GM19372 (cell line): ENCODE measurements around the gene C19orf25.
"Not testable (repeated sequence)": the region's sequence is repeated elsewhere in the genome, so short reads cannot be mapped to it uniquely, and the experiment has no call there.

Experiments used
- ATAC-seq: cut with Tn5 transposase; IDR thresholded peaks from one replicate; pipeline ENCODE4 v1.9.1; 2021; ENCODE audit warnings: mild to moderate bottlenecking, low read depth, moderate library complexity; ENCODE audit not compliant: unreplicated experiment

Gene C19orf25

DNA sequence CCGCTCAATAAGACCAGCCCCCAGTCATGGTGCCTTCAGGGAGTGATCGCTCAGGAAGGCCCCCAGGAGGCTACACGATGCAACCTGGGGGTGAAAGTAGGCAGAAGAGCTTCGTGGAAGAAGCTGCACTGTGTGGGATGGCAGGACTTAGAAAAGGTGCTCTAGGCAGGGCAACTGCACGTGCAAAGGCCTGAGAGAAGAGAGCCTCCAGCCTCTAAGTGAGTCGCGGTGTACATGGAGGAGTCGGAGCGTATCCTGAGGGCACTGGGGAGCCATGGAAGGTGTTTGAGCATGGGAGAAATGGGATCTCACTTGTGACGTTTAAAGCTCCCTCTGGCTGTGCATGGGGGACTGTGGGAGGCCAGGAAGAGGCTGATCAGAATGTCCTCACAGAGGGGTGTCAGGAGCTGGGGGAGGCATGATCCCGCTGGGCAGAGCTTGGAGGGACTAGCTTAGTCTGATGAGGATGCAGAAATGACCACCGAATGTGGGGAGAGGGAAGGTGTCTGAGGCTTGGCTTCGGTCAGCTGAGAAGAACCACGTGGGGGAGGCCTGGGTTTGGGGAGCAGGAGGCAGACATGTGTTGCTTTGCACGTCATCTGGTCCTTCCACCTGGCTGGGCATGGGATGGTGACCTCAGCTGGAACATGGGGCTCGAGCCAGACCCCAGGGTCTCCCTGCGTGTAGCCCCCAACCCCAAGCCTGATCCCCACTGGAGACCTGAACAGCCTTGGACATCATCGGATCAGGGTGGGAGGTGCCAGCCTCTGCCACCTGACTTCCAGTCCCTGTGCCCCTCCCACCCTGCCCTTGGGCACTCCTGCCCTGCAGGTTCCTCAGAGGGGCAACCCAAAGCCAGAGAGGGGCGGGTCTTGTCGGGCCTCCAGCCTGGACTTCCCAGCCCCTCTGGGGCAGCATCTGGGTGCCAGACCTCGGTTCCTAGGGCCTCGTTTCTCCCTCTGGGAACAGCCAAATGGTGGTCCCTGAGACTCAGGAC, 28.0 kb downstream of the C19orf25 start:
- no peak for ATAC-seq

DNA sequence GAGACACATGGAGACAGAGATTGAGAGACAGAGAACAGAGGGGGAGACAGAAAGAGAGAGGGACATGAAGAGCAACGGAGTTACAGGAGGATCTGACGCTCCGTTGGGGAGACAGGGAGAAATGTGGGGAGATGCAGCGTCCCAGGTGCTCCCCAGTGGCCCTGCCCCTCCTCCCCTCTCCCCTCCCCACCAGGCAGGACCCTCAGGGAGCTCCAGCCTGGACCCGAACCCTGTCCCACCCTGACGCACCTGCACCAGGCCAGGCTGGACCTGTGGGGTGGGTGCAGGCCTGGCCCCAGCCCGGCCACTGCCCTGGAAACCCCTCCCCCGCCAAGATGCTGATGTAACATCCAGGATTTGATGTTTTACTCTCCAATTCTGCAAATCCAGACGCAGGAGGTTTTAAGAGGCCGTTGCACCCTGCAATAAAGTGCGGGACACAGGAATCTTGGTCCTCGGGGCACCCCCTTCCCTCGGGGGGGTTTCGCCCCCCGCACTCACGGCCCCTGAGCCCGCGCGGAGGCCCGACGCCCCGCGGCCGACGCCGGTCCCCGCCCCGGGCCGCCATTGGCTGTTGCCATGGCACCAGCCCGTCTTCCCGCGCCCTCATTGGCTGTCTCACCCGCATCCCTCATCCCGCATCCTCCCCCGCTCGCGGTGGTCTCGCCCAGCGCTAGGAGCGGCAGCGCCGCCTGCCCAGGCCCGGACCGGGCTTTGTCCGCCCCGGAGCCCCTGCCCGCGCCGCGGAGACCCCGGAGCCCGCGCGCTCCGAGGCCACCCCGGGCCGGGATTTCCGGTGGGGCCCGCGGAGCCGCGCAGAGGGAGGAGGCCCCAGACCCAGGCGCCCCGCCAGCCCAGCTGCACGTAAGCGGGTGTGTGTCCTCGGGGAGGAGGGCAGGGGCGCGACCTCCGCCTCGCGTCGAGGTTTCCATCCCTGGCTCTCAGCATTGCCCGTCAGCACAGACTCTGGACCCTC, 29.3 kb downstream of the C19orf25 start, which contains the start of gene APC2:
Gene APC2 (plus strand): TSS at position 655 of the 976 bp plus-strand sequence. CDS start 2,881 bp downstream, outside the sequence.
- no peak for ATAC-seq

DNA sequence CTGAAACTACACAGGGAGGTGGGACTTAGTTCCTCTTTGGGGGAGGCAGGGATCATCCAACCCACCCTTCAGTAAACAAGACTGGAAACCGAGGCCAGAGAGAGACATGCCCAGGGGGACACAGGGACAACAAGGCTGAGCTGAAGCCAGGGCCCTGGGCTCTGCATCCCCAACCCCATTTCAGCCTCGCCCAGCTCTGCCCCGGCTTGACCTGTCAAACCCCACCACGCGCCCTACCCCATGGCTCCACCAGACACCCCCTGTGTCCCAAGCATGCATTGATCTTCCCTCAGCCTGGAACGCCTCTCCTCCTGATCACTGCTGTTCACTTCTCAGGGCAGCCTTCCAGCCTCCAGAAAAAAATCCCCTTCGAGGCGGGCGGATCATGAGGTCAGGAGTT, 31.1 kb downstream of the C19orf25 start:
- no peak for ATAC-seq

DNA sequence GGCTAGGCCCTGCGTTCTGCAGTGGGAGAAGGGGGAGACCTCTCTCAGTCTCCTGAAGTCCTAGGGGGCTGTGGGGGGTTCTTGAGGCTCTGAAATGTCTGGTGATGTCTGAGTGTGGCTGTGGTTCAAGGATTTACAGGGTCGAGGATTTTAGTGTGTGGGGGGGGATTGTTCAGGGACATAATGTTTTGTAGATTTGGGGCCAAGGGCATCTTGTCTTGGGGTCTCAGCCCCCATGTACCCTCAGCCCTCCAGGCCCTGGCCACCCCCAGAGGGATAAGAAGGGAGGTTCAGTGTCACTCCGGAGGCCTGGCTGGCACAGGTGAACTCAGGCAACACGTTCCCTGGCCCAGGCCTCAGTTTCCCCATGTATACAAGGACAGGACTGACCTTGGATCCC, 31.5 kb downstream of the C19orf25 start:
- ATAC-seq = no peak

DNA sequence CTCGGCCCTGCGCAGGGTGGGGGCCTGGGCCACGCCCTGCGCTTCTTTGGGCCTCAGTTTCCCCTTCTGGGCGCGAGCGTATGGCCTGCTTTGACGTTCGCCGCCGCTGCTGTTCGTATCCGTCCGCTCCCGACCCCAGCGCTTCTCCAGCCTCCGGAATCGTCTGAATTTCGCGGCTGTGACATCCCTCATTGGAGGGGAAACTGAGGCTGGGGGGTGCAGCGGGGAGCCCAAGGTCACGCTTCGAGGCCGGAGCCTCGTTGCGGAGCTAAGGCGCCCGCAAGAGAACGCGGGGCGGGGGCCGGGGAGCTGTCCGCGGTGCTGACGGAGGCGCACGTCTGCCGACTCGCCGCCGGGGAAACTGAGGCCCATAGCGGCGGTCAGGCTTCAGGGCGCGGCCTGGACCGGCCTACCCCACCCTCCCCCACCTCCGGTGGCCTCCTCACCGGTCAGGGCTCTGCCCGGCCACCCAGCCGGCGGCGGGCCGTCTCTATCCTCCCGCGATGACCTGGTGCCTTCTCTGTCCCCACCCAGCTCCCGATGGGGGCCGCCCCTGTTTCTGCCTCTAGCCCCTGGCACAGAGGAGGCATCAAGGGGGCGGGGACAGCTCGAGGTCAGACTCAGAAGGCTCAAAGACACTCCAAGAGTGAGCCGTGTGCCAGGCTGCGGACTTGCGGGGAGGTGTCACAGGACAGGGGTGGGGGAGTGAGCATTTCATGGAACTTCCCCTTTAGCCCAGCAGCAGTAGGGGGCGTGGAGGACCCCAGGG, 32.1 kb downstream of the C19orf25 start:
- ATAC-seq = no peak

DNA sequence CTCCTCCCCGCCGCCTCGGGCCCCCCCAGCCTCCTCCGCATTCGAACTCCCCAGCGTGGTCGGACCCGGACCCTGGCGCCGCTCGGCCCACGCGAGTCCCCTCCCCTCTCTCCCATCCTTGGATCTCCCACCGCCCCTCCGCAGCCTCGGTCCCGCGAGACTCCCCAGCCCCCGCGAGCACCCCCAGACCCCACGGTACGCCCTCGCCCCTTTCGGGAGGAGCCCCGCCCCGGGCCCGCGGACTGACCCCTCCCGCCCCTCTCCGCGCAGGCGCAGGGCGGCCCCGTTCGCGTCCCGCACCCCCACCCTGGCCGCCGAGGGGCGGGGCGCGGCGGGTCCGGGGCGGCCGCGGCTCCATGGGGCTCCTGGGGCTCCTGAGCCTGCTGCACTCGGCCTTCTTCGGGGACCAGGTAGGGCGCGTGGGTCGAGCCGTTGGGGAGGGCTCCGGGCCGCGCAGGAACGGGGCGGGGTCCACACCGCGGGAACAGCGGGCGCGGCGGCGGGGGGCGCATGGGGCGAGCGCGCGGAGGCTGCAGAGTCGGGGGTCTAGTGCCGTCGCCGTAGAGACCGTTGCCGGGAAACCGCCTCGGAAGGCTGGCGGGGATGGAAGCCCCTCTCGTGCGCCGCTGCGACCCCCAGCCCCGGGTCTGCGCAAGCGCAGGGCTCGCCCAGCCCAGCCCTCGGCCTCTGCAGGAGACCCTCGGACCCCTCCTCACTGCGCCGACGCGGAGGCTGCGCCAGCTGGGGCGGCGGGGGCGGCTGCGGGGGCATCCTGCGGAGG, 32.9 kb downstream of the C19orf25 start:
- no peak for ATAC-seq

DNA sequence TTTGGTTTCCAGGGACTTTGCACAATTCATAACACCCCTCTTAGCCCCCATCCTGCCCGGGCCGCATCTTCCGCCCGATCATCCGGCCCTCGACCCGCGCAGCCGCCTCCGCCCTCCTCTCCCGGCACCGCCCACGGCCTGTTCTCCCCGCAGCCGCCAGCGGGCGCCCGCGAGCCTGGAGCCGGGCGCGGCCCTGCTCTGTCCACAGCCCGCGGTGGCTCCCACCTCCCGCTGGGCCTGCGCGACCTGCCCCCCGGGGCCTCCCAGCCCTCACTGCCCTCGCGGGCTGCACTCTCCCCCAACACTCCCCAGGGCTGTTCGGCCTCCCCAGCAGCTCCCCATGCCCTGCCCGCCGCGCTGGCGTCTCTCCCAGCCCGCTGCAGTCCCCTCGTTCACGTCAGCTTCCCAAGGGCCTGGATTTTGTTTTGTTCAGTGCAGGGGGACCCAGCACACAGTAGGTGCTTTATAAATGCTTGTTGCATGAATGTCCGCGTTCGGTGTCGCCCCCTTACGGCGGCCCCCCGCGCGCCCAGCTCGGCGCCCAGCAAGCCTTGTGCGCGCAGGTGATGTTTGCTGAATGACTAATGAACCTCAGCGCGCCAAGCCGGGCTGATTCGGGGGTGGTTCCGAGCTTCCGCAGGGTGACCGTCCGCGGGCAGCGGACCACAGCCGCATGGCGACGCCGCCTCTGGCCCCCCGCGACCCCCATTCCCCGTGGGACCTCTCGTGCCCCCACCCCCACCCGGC, 33.7 kb downstream of the C19orf25 start:
- peak; percentile 64 for ATAC-seq

DNA sequence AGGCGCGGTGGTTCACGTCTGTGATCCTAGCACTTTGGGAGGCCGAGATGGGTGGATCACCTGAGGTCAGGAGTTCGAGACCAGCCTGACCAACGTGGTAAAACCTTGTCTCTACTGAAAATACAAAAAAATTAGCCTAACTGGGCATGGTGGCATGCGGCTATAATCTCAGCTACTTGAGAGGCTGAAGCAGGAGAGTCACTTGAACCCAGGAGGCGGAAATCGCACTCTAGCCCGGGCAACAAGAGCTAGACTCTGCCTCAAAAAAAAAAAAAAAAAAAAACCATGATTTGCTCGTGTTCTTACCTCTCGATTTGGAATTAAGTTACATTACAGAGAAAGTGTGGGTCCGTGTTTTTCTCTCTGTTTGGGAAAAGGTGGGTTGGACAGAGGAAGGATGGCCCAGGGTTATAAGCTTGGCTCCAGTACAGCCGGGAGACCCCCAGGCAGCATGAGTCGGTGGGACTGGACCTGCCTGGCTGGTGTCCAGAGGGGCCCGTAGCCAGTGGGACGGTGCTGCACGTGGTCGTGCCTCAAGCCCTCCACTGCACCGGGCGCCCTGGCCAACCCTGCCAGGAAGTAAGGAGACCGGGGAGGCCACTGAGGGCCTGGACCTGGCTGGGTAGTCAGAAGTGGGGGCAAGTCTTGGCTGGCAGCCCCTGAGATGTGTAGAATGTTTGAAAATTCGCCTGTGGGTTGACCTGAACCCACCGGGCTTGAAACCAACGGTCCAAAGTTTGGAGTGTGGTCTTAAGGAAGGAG, 37.2 kb downstream of the C19orf25 start:
- no peak for ATAC-seq

DNA sequence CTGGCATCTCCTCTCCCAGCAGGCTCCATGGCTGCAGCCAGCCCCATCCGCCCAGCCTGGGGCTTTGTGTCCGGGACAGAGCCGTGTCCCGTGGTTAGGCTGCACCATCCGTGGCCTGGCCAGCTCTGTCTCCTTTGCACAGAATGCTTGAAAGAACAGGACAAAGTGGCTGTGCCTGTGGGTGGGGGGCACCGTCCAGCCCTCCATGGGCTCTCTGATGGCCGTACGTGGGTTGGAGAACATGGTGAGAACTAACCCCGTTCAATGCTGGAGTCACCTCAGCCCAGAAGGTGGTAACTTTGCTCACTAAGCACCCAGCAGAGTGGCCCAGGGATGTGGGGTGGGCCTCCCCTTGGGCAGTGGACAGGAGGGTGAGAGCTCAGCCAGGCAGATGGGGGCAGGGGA, 38.0 kb downstream of the C19orf25 start:
- ATAC-seq = no peak

DNA sequence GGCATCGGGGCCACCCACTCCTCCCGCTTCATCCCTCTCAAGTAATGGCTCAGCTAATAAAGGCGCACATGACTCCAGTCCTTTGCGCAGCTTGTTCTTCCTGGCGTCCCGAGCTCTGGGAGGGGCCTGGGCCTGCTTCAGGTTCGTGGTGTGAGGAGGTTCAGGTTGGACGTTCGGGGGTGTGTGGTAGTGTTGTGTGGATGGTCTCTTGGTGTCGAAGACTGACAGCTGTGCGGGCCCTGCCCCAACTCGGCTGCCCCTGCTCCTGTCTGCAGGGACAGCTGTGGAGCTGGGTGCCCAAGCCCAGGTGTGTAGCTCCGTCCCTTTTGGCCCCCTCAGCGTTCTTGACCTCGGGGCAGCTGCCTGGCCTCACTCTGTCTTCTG, 38.6 kb downstream of the C19orf25 start:
- ATAC-seq = no peak

DNA sequence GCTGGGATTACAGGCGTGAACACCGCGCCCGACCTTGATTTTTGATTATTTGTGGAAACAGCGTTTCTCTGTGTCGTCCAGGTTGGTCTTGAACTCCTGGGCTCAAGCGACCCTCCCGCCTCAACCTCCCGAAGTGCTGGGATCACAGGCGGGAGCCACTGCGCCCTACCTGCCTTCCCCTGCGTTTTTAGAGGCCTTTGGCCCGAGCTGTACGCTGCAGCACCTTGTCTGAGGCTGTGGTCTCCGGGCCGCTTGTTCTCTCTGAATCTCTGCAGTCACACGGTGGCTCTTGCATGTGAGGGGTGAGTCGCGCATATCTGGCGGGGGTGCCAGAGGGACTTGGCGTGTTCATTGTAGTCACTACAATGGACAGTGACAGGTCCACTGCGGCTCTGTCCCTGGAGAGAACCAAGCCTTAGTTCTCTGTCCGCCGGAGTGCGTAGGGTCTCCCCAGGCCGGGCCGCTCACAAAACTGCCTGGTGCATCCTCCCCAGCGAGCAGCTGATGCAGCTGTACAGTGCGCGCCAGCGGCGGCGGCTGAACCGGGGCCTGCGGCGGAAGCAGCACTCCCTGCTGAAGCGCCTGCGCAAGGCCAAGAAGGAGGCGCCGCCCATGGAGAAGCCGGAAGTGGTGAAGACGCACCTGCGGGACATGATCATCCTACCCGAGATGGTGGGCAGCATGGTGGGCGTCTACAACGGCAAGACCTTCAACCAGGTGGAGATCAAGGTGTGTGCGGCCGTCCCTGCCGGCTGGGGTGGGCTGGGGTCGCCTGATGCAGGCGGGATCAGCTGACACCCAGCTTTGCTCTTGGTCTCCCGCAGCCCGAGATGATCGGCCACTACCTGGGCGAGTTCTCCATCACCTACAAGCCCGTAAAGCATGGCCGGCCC, 39.2 kb downstream of the C19orf25 start:
- ATAC-seq = not testable (repeated sequence)

DNA sequence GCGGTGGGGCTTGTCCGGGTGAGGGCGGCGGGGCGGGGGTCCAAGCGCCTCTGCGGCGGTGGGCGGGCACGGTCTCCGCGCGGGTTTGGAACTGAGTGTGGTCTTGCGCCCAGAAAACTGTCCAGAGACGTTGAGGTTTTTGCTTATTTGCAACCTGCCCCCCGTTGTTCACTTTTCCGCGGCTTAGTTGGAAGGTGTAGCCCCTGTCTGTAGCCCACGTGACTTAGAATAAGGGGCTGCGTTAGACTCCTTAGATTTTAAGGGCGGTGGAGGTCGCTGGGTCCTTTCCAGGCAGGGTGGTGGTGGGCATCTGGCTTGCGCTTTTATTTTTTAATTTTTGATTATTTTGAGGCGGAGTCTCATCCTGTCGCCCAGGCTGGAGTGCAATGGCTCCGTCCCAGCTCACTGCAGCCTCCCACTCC, 40.1 kb downstream of the C19orf25 start:
- ATAC-seq = no peak

DNA sequence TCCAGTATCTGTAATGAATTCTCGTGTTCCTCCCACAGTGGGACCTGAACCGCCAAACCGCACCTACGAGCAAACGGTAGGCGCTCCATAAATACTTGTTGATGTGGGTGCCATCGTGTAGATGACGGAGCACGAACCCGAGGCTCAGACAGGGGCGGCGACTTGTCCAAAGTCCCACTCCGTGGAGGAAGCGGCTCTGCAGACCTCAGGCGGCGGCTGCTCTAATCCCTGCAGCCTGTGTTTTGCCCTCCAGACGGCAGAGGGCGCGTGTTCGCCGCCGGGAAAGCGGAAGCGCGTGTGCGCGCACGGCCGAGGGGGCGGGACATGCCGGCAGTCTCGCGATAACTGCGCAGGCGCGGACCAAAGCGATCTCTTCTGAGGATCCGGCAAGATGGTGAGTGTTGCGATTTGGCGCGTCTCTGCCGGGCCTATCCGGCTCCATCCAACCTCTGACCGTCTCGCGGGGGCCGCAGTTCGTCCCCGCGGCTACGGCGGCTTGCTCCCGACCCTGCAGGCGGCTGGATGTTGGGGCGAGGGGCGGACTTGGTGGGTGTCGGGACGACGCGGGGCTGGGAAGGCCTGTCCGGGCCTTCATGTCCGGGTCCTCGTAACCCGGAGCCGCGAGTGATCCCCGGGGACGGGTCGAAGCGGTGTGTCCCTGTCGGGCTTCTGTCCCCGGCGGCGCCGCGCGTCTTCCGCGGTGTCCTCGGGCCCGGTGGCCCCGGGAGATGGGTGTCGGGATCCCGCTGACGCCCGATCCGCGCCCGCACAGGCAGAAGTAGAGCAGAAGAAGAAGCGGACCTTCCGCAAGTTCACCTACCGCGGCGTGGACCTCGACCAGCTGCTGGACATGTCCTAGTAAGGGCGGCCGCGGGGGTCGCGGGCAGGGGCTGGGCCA, 40.7 kb downstream of the C19orf25 start, which contains the start of gene RPS15:
Gene RPS15 (plus strand): TSS at position 362 of the 898 bp plus-strand sequence. CDS start 30 bp downstream, at position 392.
- ATAC-seq = peak; percentile 80

DNA sequence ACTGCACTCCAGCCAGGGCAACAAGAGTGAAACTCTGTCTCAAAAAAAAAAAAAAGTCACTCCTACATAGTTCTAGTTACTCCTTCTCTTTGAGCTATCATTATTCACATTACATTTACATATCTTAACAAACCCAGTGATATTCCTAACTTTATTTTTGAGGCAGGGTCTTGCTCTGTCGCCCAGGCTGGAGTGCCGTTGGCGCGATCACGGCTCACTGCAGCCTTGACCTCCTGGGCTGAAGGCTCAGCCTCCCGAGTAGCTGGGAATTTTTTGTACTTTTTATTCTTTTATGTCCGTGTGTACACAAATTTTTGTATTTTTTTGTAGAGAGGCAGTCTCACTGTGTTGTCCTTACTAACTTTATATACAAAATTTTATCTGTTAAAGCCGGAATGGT, 41.4 kb downstream of the C19orf25 start:
- ATAC-seq = no peak

DNA sequence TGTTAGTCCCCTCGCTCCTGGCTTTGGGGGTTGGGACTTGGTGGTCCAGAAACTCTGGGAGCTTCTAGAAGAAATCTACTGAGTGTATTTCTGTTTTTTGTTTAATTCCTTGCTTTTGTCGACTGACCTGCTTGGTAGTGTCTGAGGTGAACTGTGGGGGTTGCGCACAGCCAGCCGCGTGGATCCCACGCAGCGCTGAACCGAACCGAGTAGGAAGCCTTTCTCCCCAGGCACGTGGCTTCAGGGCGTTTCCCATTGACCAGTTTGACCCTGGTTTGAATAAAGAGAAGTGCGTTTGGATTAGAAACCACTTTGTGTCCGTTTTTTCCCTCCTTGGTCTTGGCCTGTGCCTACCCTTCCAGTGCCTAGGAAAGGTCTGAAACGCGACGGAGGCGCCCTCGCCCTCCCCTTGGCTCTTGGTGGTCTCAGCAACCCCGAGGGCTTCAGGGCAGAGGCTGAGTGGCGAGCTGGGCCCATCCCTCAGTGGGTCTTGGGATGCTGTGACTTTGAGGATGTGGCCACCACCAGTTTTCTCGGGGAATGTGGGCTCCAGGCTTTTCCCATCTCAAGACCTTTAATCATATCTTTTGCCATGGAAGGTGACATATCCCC, 43.5 kb downstream of the C19orf25 start:
- no peak for ATAC-seq
